CD4-positive, alpha-beta memory T cell (primary cell): ENCODE data around the gene CALR. TPM values are rescaled to one million over a fixed set of nuclear protein-coding genes. Genes with fewer than 3 reads are reported as not detected.
A peak's percentile ranks its signal among the peaks of the same experiment; 100 is the strongest.

ENCODE experiments used
- CTCF ChIA-PET: fragments of 350-600 bp; sonication (Branson Sonifier 250); formaldehyde crosslinking; loops from one replicate; lab custom pipeline; 2021; ENCODE audit warnings: inconsistent platforms; ENCODE audit not compliant: partially characterized antibody; lab: Charles Lee
- POLR2A ChIA-PET: fragments of 350-600 bp; sonication (Branson Sonifier 250); formaldehyde crosslinking; loops from one replicate; lab custom pipeline; 2021; ENCODE audit not compliant: partially characterized antibody; lab: Charles Lee
- DNase-seq, 5 donors: peaks; one replicate each; pipeline versions ENCODE4 v3.0.0 to v3.0.0-alpha.2; 2020 to 2022; ENCODE audit warnings: mixed read lengths in 1 of 5
- H3K27ac ChIP-seq: one replicate; pipeline ENCODE4 v1.7.0; 2013; ENCODE audit warnings: low read depth, low read length
- H3K27me3 ChIP-seq: 2 replicates; pipeline ENCODE4 v1.7.0; 2013; ENCODE audit warnings: mild to moderate bottlenecking, low read length, moderate library complexity; ENCODE audit not compliant: insufficient read depth
- H3K36me3 ChIP-seq: 2 replicates; pipeline ENCODE4 v1.7.0; 2013; ENCODE audit warnings: mild to moderate bottlenecking, low read length, moderate library complexity; ENCODE audit not compliant: insufficient read depth
- H3K4me1 ChIP-seq: 2 replicates; pipeline ENCODE4 v1.7.0; 2013; ENCODE audit warnings: mild to moderate bottlenecking, low read length, moderate library complexity; ENCODE audit not compliant: insufficient read depth
- H3K4me3 ChIP-seq, 2 donors: one replicate each; pipeline ENCODE4 v1.7.0; 2013; ENCODE audit warnings: low read length in 2 of 2, mild to moderate bottlenecking in 1 of 2
- H3K9me3 ChIP-seq, 2 donors: one replicate each; pipeline ENCODE4 v1.7.0; 2013; ENCODE audit warnings: low read length in 2 of 2, control low read depth in 1 of 2; ENCODE audit not compliant: control insufficient read depth in 1 of 2
- H3K27ac Mint-ChIP-seq, 7 donors: one replicate each; pipeline ENCODE4 v1.8.0; 2020 to 2021; ENCODE audit warnings: mixed read lengths in 7 of 7, mild to moderate bottlenecking in 6 of 7, inconsistent platforms in 3 of 7, moderate library complexity in 3 of 7
- H3K27me3 Mint-ChIP-seq, 2 donors: one replicate each; pipeline ENCODE4 v1.8.0; 2020 to 2021; ENCODE audit warnings: mixed read lengths in 2 of 2
- H3K36me3 Mint-ChIP-seq, 2 donors: one replicate each; pipeline ENCODE4 v1.8.0; 2020 to 2021; ENCODE audit warnings: mixed read lengths in 2 of 2, inconsistent platforms in 1 of 2, mild to moderate bottlenecking in 1 of 2
- H3K4me1 Mint-ChIP-seq, 4 donors: one replicate each; pipeline ENCODE4 v1.8.0; 2020 to 2021; ENCODE audit warnings: mixed read lengths in 4 of 4, mild to moderate bottlenecking in 1 of 4
- H3K4me3 Mint-ChIP-seq, 8 donors: one replicate each; pipeline ENCODE4 v1.8.0; 2020 to 2021; ENCODE audit warnings: mixed read lengths in 8 of 8, mild to moderate bottlenecking in 7 of 8, moderate library complexity in 6 of 8, inconsistent platforms in 3 of 8
- H3K9me3 Mint-ChIP-seq, 8 donors: one replicate each; pipeline ENCODE4 v1.8.0; 2020 to 2021; ENCODE audit warnings: mixed read lengths in 8 of 8, mild to moderate bottlenecking in 5 of 8, inconsistent platforms in 3 of 8, moderate library complexity in 1 of 8
- intact Hi-C: fragments of 100-400 bp; cut with micrococcal nuclease; formaldehyde crosslinking; loops from one replicate; pipeline ENCODE4 v1.15.1; 2023
- polyA plus RNA-seq, 2 donors: library from polyadenylated mRNA; unstranded; fragments of 300-500 nt; fragmentation: Illumina TruSeq; gene quantifications; one replicate each; pipeline ENCODE4 v1.2.3, GENCODE V29; 2021
- total RNA-seq, 2 experiments: library from RNA; stranded (reverse); gene quantifications; one replicate each; pipeline ENCODE4 v1.2.3, GENCODE V29; 2021

CALR gene
- total and polyA plus RNA-seq, 4 experiments from 2014 or later = 87.5 to 499 (median 318) TPM

DNA sequence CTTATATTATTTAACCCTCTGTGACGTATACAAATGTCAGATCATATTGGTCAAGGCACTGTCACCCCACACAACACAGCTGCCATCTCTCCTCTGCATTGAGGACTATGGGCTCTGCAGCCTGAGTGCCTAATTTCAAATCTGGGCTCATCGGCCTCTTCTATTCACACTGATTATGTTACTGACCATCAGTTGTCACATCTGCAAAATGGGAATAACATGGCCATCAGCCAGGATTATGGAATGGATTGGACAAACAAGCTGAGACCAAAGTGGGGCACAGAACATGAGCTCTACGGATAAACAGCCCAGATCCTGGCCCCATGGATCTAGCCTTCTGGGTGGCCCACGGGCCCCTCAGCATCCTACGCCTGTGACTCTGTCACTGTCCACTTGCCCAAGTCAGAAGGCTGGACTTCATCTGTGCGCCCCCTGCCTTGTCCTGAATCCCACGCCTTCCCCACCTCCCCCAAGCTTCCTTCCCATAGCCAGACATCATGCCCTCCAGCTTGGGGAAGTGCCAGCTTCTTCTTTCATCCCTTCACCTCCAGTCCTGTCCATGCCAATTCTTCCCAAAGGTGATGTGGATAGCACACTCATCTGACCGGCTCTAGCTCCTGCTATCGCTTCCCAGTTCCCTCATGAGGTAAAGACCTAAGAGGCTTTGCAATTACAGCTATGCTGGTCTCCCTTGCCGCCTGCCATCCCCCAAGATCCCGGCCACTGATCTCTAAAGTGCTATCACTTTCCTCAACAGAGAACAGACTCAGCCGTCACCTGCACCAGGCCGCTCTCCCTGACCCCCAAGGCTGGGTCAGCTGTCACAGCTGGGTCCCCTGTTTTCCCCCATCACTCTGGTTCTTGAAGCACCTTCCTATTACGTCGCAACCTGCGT is 5.8 kb upstream of the CALR start:
- peak overlapping the region; percentile 62 to 97 (median 96) for H3K27ac Mint-ChIP-seq
- intact Hi-C loops = loop anchor here (1.0 to 10.0 kb wide), 3 partner anchors 13 to 198 kb away; partner anchors contain the start of genes GET3, RAD23A and TRIR
- no peaks in the 10 kb centered on the region for H3K27me3 Mint-ChIP-seq
- peak overlapping the region; percentile 94 to 99 (median 97) for H3K4me3 Mint-ChIP-seq
- H3K4me3 ChIP-seq = peak overlapping the region; percentile 80 to 86
- H3K9me3 ChIP-seq = no peaks in the 10 kb centered on the region
- CTCF ChIA-PET = interaction anchor here (1.3 to 2.3 kb wide), 9 partner anchors 13 to 172 kb away, joined by 3 to 15 read pairs (median 5); partner anchors contain the start of genes GCDH and SYCE2
- DNase-seq = no peak
- H3K4me1 Mint-ChIP-seq = peaks cover 17 to 31% (median 25%) of the 10 kb centered on the region in 4 donors
- peaks cover 29% of the 10 kb centered on the region for H3K36me3 ChIP-seq
- POLR2A ChIA-PET = interaction anchor here (0.7 to 3.5 kb wide), 12 partner anchors 9 to 252 kb away, joined by 3 to 41 read pairs (median 6); partner anchors contain the start of genes GCDH, JUNB, RAD23A and SYCE2
- peak overlapping the region; percentile 71 for H3K27ac ChIP-seq
- peaks cover 10 to 28% of the 10 kb centered on the region in 2 donors for H3K36me3 Mint-ChIP-seq
- H3K4me1 ChIP-seq = peaks cover 30% of the 10 kb centered on the region
- no peaks in the 10 kb centered on the region for H3K9me3 Mint-ChIP-seq
- no peaks in the 10 kb centered on the region for H3K27me3 ChIP-seq

DNA sequence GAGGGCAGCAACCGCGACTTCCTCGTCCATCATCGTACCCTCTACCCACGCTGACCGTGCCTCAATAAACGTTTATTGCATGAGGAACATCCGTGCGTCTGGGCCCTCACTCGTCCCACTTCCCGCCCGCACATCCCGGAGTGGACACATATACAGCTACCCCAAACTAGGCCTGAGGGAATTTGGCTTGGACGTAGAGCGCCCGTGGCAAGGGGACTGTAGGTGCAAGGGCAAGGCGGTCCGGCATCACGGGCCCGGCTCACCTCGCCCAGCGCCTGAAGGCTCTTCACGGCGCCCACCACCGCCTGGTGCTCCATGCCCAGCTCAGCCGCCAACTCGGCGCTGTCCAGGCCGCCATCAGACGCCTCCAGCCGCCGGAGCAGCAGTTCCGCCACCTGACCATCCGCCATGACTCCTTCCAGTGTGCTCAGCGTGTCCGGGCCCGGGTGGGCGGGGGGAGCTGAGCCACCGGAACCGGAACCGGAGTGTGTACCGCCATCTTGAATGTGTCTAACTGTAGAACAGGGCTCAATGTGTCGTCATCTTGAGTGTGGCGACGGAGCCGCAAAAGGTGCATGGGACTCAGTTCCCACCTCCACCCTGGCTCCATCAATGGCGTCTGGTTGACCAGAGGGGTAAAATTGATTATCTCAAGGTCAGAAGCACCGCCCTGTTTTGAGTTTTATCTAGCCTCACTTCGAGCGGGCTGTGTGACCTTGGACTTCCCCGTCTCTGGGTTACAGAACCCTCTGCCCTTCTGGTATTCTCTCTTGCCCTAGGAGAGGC is 4.9 kb upstream of the CALR start, which contains the start of gene FARSA:
Gene FARSA (minus strand): TSS at position 425 of the 786 bp plus-strand sequence. CDS start 15 bp downstream, at position 410.
- Histone ChIP-seq H3K9me3 (no peaks in the 10 kb centered on the region), H3K4me3 (peak within 1 kb of the TSS; percentile 80 to 86), H3K27me3 (no peaks in the 10 kb centered on the region), H3K36me3 (peaks cover 23% of the 10 kb centered on the region), H3K27ac (peak within 1 kb of the TSS; percentile 71), H3K4me1 (peaks cover 34% of the 10 kb centered on the region)
- Mint-ChIP-seq H3K36me3 (peaks cover 5 to 27% of the 10 kb centered on the region in 2 donors), H3K4me1 (peaks cover 18 to 40% (median 28%) of the 10 kb centered on the region in 4 donors), H3K27me3 (no peaks in the 10 kb centered on the region), H3K9me3 (peaks cover 0 to 2% (median 0%) of the 10 kb centered on the region in 8 donors), H3K27ac (peak within 1 kb of the TSS; percentile 79 to 97 (median 96)), H3K4me3 (peak within 1 kb of the TSS; percentile 94 to 99 (median 97))
- POLR2A ChIA-PET = interaction anchor here (1.2 to 3.5 kb wide), 11 partner anchors 9 to 166 kb away, joined by 3 to 41 read pairs (median 6); partner anchors contain the start of genes GCDH, JUNB, RAD23A and SYCE2
- DNase-seq = peak; percentile 79 to 92 (median 80)
- intact Hi-C loops = loop anchor here (1.0 to 10.0 kb wide), 3 partner anchors 12 to 199 kb away; partner anchors contain the start of genes GET3, RAD23A and TRIR
- CTCF ChIA-PET = interaction anchor here (1.2 to 2.3 kb wide), 10 partner anchors 14 to 171 kb away, joined by 3 to 15 read pairs (median 4); partner anchors contain the start of genes GCDH and SYCE2

DNA sequence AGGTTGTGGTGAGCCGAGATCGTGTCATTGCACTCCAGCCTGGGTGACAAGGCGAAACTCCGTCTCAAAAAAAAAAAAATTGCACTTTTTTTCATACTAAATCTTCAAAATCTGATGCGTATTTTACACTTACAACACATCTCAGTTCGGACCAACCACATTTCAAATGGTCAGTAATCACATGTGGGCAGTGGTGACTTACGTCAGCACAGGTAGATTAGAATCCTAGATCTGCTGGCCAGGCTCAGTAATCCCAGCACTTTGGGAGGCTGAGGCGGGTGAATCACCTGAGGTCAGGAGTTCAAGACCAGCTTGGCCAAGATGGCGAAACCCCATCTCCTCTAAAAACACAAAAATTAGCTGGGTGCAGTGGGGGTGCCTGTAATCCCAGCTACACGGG is 3.3 kb upstream of the CALR start:
- peaks cover 0 to 7% (median 0%) of the 10 kb centered on the region in 8 donors for H3K9me3 Mint-ChIP-seq
- H3K4me1 Mint-ChIP-seq = peaks cover 24 to 56% (median 39%) of the 10 kb centered on the region in 4 donors
- Histone ChIP-seq H3K4me1 (peaks cover 44% of the 10 kb centered on the region), H3K27me3 (no peaks in the 10 kb centered on the region), H3K9me3 (no peaks in the 10 kb centered on the region), H3K27ac (no peak overlapping the region), H3K4me3 (no peak overlapping the region), H3K36me3 (peaks cover 13% of the 10 kb centered on the region)
- peak overlapping the region in 2 of 8 donors; percentile 40 to 54 for H3K4me3 Mint-ChIP-seq
- H3K36me3 Mint-ChIP-seq = peaks cover 10 to 31% of the 10 kb centered on the region in 2 donors
- peak overlapping the region in 1 of 7 donors; percentile 60 for H3K27ac Mint-ChIP-seq
- POLR2A ChIA-PET = interaction anchor here (3.0 to 3.5 kb wide), 3 partner anchors 21 to 50 kb away, joined by 17 to 41 read pairs (median 26); partner anchors contain the start of gene GCDH
- intact Hi-C loops = loop anchor here (10.0 kb wide), 1 partner anchor 200 kb away; the partner anchor contains the start of genes GET3 and TRIR
- no peak for DNase-seq
- CTCF ChIA-PET = no interaction called here
- no peaks in the 10 kb centered on the region for H3K27me3 Mint-ChIP-seq

DNA sequence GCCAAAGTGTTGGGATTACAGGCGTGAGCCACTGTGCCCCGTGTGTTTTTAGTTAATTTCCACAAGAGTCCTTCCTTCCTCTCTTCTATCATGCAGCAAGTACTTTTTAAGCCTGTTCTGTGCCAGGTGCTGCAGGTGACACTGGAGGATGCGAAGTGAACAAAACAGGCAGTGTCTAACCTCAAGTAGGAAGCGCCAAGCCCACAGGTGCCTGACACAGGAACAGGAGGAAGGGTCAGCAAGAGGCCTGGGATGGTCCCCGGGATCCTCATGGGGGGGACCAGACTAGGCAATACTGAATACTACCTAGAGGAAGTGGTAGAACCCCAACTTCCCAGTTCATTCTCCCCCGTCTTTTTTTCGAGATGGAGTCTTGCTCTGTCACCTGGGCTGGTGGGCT is 1.8 kb upstream of the CALR start:
- Mint-ChIP-seq H3K4me3 (peak overlapping the region in 2 of 8 donors; percentile 44 to 74), H3K4me1 (peaks cover 28 to 64% (median 45%) of the 10 kb centered on the region in 4 donors), H3K27me3 (no peaks in the 10 kb centered on the region), H3K9me3 (peaks cover 0 to 7% (median 0%) of the 10 kb centered on the region in 8 donors), H3K36me3 (peaks cover 19 to 42% of the 10 kb centered on the region in 2 donors), H3K27ac (peak overlapping the region in 1 of 7 donors; percentile 32)
- intact Hi-C loops = loop anchor here (10.0 kb wide), 1 partner anchor 202 kb away; the partner anchor contains the start of genes GET3 and TRIR
- Histone ChIP-seq H3K36me3 (peaks cover 20% of the 10 kb centered on the region), H3K4me3 (no peak overlapping the region), H3K27me3 (no peaks in the 10 kb centered on the region), H3K9me3 (no peaks in the 10 kb centered on the region), H3K27ac (no peak overlapping the region), H3K4me1 (peaks cover 54% of the 10 kb centered on the region)
- DNase-seq = no peak
- POLR2A ChIA-PET = interaction anchor here (3.1 kb wide), 1 partner anchor 11 kb away, joined by 12 read pairs; no protein-coding TSS in a partner anchor
- CTCF ChIA-PET = interaction anchor here (1.3 kb wide), 1 partner anchor 29 kb away, joined by 6 read pairs; no protein-coding TSS in a partner anchor

DNA sequence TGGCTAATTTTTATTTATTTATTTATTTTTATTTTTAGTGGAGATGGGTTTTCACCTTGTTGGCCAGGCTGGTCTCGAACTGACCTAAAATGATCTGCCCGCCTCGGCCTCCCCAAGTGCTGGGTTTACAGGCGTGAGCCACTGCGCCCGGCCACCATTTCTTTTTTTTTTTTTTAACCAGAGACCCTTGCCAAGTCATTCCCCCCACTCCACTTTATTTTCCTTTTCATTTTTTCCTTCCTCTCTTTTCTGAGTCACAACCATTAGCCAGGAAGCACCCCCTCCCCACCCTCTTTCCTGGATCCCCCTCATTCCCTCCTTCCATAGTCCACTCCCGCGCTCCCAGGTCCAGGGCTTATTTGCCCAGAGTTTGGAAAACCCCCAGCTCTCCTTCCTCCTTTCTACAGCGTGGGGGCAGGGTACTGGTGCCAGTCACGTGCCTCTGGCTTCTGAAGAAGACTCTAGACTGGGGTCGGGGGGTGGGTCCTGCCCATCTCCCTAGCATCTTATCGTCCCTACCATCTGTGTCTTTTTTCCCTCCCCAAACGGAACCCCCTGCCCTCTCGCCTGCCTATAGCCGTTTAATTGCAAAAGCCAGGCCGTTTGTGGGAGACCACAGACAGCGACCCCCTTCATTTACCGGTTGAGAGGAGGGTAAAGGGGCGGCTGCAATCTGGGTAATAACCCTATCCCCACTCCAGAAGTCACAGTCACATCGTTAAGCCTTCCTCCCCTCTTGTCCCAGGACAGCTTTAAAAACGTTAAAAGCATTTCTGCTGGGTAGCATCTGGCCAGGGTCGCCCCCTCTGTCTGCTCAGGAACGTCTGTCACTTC is 1.1 kb upstream of the CALR start:
- H3K4me1 Mint-ChIP-seq = peaks cover 26 to 61% (median 43%) of the 10 kb centered on the region in 4 donors
- peaks cover 48% of the 10 kb centered on the region for H3K4me1 ChIP-seq
- CTCF ChIA-PET = interaction anchor here (1.2 to 1.6 kb wide), 4 partner anchors 18 to 141 kb away, joined by 3 to 9 read pairs (median 5); no protein-coding TSS in a partner anchor

More for the DNA sequence above, 1.1 kb upstream of the CALR start:
- H3K4me3 ChIP-seq = peak overlapping the region; percentile 37 to 97
- H3K4me3 Mint-ChIP-seq = peak overlapping the region; percentile 94 to 99 (median 98)
- H3K27me3 ChIP-seq = no peaks in the 10 kb centered on the region
- H3K36me3 Mint-ChIP-seq = peaks cover 22 to 43% of the 10 kb centered on the region in 2 donors
- POLR2A ChIA-PET = interaction anchor here (0.5 to 3.1 kb wide), 23 partner anchors 9 to 1753 kb away, joined by 3 to 40 read pairs (median 4); partner anchors contain the start of genes DNASE2, GADD45GIP1, GCDH and NACC1
- peak overlapping the region; percentile 96 to 99 (median 98) for H3K27ac Mint-ChIP-seq
- no peak for DNase-seq
- no peaks in the 10 kb centered on the region for H3K27me3 Mint-ChIP-seq
- H3K27ac ChIP-seq = peak overlapping the region; percentile 90
- H3K9me3 ChIP-seq = no peaks in the 10 kb centered on the region
- intact Hi-C loops = loop anchor here (10.0 kb wide), 1 partner anchor 203 kb away; the partner anchor contains the start of genes GET3 and TRIR
- peaks cover 0 to 7% (median 0%) of the 10 kb centered on the region in 8 donors for H3K9me3 Mint-ChIP-seq
- H3K36me3 ChIP-seq = peaks cover 27% of the 10 kb centered on the region
